GM21423 (cell line): ENCODE measurements around the gene CWC27.

Experiments used
- ATAC-seq: cut with Tn5 transposase; IDR thresholded peaks from one replicate; pipeline ENCODE4 v1.9.1; 2021; ENCODE audit warnings: mild to moderate bottlenecking, moderate library complexity; ENCODE audit not compliant: unreplicated experiment

The CWC27 gene

GRCh38 chr5:65062469-65063083, 293.8 kb downstream of the CWC27 start:
- ATAC-seq: no peak

- no peak for ATAC-seq
These were observed 296.3 kb downstream of the CWC27 start for GRCh38 chr5:65065001-65065511.

GRCh38 chr5:65066387-65067146, 297.8 kb downstream of the CWC27 start:
- peak; percentile 61 for ATAC-seq

- no peak for ATAC-seq
These were observed 298.4 kb downstream of the CWC27 start for GRCh38 chr5:65067147-65067506.
